Measurements from ENCODE around the gene GABRR2.

GABRR2 gene

DNA sequence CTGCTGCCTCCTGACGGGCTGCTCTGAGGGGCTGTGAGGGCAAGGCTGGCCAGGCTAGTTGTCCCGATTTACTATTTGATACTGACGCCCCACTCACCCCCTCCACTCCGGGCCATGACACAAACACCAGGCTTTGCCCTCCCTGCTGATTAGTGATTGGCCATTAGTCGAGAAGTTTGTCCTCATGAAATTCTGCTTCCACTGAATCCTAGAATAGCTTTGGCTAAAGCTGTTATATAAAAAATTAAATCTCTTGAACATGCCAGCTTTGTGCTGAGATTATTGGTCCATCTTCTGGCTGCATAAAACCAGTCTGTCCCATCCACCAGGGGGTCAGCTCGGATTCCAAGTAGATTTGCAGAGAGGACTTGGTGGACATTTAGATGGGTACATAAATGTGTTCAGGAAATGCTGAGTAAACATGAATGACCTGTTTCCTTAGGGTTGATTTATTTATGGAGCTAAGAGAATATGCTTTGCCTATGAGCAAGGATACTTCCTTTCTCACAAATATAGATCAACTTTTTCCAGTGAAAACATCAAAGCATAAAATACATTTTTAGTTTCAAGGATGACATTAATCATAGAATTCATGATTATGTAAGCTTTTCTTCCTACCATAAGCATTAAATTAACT, at the start of gene GABRR2:
Gene GABRR2 (minus strand): TSS at position 51 of the 637 bp plus-strand sequence. CDS start 134 bp downstream, outside the sequence.
- no peak for DNase-seq

DNA sequence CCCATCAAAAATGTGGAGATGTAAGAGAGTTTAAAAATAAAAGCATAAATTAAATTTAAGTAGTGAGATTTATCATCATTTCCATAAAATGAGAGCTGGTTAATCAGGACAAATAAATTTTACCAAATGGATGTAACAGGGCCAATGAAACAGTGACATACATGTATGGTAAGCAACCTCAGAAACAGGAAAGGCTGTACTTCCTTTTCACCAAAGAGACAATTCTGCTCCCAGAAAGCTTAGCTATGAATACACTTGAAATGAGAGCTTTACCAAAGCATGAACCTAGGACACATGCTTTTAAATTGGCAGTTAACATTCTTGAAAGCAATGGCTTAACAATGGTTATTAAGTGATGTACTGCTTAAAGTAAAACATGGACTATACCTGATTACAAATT, 49.5 kb upstream of the GABRR2 start:
- no peak for DNase-seq

DNA sequence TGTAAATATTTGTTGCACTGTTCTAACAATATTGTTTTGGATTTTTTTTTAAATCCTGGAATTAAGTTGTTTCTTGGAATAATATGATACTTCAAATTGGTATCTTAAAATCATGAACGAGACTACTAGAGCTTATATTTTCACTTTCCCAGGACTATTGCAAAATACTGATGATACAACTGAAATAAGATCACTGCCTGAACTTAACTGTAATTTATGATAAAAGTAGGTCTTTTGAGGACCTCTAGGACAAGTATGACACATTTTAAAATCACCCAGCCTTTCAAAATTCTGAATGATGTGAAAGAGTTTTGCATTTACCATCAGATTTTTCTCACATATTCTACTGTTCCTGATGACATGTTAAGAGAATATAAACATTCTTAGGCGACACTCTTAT, 46.1 kb upstream of the GABRR2 start:
- DNase-seq: no peak

DNA sequence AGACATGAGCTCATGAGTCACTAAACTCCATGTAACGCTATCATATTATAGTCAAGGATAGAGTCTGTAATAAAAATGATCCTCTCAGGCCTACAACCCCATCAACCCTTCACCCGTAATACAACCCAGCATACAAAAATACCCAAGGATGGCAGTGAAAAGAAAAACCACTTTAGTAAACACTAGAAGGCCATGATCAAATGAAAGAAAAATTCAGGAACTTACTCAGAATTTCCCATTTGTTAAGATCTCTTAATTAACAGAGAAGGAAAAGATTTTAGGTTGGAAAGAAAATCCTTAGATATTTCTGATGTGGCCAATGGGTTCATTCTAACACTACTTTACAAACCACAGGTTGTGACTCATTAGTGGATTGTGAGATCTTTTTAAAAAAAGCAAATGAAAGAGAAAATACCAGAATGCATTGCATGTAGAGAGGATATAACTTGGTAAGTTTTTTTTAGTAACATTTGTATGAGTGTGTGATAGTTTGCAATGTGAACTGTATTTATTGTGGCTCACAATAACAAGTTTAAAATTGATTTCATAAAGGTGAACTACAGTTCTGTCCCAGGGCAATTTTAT, 45.4 kb upstream of the GABRR2 start:
- no peak for DNase-seq

DNA sequence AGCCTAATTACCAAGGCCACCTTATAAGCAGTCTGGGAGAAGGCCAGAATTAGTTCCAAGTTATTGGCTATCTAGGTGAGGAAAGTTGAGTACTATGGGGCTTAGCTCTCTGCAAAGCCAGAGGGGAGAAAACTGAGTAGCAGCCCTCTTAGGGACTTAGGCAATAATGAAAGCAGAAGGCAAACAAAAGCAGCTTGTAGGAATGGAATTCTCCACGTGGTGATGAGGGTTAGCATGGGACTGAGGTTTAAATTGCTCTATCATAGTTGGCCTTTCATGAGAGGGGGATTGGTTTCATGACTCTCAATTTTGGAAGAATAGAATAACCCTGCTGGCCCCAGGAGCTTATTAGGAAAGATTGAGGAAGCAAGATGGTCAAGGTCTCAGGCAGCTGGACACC, 44.5 kb upstream of the GABRR2 start:
- no peak for DNase-seq

DNA sequence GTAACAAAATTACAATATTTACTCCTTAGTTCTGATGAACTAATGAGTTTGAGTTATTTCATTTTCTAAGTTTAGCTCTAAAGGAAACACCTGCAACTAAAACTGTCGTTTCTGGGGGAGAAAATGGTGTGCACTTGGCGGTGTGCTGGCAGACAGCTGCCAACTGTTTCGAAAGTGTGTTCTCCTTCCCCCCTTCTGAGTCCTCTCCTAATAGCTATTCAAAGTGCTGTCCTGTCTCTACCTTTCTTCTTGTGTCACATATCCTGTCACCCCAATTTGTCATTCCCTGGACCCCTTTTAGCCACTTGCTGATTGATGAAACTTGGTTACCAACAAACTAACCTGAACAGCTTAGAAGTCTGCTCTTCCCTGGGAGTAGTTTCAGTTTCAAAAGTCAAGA, 42.3 kb upstream of the GABRR2 start:
- no peak for DNase-seq

DNA sequence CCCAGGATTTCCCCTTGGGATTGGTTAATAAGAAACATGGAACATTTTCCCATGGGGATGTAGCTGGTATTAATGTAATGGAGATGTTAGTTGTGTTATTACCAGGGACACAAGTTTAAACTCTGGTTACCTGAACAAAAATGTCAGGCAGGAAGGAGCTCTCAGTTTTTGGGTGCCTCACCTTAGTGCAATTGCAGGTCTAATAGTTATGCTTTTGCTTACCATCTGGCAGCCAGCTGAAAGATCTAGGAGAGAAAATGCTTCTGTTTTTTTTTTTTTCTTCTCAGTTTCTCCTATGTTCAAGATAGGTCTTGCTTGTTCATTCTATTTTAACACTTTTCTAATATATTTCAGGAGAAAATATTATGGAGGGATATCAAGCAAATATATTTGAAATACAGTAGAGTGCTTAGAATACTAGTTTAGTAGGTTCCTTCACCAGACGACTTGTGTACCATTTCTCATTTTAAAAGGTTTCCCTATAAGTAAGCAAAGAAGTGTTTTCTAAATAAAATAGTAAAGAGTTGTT, 41.6 kb upstream of the GABRR2 start:
- no peak for DNase-seq

DNA sequence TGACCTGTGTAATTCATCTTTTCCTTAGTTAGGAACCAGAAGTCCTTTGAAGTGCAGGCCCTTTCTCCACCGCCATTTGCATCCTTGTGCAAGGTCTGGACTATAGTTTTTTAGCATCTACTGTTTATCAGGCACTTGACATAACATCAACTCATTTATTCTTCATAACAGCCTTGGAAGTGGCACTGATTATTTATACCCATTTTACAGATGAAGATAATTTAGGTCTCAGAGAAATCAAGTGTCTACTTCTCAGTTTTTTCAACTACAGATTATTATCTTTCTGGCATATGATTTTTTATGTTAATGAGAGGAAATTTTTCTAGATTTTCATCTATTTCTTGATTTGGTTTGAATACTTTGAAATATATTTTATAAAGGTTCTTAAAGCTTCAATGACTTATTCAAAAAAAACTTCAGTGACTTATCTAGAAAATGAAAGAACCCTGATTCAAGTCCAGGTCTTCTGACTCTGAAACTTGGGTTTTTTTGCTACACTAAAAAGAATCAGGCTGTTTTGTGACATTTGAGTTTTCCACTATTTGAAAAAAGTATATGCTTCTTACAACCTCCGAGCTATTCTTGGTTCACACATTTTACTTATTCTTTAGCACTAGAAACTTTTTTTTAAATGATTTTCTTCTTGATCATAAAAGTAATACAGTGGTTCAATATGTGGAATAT, 40.6 kb upstream of the GABRR2 start:
- DNase-seq: no peak

DNA sequence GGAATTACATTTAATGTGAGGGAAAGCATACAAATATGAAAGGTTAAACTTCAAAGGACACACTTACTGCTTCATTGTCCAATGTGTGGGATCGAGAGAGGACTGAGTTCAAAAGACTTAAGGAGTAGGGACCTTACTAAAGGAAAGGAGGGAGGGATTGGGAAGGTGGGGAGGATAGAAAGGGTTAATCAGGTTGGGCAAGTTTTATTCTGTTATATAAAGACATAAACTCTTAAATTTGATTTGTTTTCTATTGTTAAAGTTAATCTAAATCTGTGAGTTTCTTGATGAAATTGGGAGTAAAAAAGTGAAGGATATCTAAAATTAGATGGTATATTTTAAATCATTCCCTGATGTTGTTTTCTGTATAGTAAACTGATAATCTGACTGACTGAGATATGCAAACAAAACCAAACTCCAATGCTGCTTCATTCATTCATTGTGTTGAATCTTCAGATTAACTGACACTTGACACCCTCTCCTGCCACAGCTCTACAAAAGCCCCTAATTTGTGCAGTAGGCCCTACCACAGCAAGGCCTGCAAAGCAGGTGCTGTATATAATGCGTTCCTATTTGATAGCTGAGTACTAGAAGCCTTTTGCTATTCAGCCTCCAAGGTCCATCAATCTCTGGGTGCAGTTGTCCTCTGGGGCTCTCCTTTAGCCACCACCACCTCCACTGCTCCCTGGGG, 38.7 kb upstream of the GABRR2 start:
- peak; percentile 80 for DNase-seq

DNA sequence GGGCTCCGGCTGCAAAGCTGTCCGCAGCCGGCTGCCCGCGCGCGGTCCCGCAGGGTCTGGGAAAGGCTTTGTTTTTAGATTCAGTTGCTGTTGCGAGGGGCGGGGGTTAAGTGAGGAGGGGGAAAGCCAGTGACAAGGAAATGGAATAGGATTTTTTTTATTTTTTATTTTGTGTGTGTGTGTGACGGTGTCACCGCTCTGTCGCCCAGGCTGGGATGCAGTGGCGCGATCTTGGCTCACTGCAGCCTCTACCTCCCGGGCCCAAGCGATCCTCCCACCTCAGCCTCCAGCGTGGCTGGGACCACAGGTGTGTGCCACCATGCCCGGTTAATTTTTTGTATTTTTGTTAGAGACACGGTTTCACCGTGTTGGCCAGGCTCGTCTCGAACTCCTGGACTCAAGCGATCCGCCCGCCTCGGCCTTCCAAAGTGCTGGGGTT, 38.0 kb upstream of the GABRR2 start:
- DNase-seq: no peak

DNA sequence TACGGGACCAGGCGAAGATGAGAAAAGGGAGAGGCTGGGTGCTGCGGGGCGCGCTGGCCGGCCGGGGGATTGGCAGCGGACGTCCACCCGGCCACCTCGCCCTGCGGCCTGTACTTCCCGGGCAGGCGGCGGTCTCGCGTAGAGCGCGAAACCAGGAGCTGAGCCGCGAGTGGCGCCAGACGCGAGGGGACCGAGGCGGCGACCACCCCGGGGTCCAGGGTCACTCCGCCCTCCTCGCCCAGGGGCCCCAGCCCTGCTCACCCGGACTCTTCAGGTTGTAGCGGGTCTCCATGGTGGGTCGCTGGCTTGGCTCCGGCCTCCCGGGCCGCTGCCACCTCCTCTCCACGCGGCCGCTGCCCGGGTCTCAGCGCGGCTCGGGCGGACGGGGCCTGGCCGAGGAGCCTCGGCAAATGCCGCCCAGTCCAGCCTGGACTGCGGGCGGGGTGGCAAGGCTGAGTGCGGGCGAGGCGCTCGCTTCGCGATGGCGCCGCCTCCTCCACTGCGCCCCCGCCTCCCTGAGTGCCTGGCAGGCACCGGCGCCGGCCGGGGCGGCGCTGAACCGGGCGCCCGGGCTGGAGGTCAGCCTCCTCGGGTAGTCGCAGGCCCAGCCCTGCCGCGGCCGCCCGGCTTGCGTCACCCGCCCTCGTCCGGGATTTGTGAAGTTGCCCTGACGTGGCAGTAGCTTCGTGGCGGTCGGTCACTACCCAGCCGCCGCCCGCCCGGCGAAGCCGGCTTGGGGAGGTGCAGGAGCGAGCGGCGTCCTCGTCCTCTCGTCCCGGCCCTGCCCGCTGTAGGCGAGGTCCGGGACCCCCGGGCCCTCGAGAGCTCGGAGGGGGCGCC, 37.4 kb upstream of the GABRR2 start, which contains the start of gene UBE2J1:
Gene UBE2J1 (minus strand): TSS at position 445 of the 840 bp plus-strand sequence. CDS start 153 bp downstream, at position 292.
- peak; percentile 38 for DNase-seq

DNA sequence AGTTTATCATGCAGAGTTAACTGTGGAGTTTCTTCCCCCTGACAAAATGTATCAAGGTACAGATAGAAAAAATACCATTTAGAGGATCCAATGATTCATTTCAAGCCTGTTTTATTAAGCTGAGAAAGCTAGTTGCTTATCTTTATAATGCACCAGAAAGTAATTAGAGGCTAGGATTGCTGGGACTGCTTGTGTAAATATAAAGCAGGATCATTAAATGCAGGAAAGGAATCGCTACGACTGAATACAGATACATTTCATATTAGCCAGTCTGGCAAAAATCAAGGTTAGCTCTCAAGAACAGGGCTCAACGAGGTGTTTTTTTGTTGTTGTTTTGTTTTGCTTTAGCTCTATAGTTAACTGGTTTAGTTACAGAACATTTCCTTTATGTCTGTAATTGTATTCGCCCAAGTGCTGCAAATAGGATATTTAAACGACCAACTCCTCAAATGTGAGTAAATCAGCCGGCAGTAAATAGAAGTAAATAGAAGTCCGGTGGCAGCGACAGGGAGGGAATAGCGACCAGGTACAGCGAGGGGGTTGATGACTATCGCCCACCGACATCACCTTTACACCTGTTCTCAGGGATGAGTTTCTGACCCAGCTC, 36.7 kb upstream of the GABRR2 start:
- peak; percentile 45 for DNase-seq

DNA sequence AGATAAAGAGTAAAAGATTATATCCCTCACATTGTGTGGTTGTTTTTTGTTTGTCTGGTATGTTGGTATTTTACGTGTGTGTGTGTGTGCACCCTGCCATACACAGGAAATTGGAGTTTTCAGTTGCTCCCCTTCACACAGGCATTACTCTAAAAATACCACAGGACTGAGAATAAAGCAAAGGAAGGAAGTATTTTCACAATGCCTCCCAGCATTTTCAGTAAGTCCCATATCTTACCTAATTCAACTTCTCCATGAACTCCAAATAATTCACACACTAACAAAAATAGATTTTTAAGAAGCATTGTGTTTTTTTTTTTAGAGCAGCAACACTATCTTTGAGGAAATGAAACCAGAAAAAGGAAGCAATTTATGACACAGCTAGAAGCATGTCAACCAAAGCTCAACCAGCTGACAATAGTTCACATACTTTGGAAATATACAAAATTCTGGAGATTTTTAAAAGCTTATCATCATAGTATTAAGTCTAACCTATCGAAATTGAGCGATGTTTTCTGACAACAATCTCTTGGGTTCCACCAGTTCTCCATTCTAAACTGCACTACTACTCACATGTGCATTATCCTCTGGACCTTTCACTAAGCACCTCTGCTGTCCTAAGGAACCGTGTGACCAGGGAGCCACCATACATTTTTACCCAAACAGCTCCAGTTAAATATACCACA, 35.3 kb upstream of the GABRR2 start:
- no peak for DNase-seq

DNA sequence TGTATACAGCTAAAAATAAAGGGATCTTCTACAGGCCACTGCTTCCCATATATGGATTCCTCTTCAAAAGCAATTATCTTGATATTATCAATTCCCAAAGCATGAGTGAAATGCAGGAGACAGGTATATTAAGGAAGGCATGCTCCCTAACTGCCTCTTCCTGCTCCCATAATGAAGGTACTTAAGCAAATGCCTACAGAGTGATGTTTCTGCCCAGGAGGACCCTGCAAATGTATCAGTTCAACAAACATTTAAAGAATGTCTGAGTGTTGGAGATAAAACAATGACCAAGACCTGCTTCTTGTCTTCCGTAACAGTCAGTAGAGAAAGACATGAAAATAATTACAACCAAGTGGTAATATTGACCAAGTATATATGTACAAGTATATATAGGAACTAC, 33.3 kb upstream of the GABRR2 start:
- no peak for DNase-seq

DNA sequence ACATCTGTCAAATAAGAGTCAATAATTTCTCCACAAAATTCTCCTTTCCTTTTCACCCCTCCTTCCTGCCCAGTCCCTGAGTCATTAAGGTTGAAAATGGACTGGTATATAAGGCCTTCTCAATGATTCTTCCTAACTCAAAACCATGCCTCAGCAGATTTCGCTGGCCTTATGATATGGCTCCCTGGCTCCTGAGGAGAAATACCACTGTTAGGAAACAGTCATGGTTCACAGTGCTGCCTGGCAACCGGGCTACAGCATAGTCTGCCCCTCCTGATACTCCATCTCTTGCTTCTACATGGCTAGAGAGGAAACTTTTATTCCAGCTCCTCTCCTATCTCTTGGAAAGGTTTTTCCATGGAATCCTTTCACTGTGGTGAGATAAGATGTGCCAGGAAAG, 32.7 kb upstream of the GABRR2 start:
- no peak for DNase-seq

DNA sequence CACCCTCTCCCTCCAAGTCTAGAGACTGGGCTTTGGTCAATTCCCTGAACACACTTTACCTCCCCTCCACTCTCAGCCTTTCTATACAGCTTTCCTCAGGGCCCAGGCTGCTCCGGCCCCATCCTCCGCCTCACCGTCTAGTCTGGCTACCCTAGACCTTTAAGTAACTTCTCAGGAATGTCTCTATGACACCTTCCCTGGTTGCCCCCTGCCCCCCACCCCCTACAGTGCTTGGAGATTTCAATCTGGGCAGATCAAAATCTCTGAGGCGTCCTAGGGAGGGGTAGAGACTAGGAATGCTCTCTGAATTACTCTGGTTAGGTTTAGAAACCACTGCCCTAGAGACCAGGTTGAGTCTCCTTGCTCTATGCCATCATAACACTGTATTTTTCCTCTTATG, 31.3 kb upstream of the GABRR2 start:
- DNase-seq: no peak

DNA sequence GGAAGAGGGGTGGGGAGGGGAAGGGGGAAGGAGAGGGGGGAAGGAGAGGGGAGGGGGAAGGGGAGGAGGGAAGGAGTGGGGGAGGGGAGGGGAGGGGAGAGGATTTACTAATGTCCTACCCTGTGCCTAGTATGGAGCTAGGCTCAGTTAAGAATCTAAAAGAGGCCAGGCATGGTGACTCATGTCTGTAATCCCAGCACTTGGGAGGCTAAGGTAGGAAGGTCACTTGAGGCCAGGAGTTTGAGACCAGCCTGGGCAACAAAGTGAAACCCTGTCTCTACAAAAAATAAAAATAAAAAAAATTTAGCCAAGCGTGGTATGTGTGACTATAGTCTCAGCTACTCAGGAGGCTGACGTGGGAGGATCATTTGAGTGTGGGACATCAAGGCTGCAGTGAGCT, 24.5 kb upstream of the GABRR2 start:
- no peak for DNase-seq

DNA sequence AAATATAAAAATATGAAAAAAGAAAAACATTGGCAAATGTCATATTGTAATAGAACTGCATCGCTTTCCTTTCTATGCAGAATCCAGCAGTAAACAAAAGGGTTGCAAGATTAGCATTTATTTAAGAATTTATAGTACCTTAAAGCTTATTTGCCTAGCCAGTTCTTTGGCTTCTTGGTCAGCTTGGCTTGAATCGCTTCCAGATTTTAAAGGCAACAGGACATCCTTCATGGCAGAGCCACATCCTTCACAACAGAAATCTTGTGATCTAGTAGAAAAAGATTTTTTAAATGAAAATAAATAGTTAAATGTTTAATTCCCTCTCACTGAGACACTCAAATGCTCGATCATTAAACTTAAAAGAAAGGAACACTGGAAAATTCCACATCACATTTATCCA, 20.1 kb upstream of the GABRR2 start:
- no peak for DNase-seq

DNA sequence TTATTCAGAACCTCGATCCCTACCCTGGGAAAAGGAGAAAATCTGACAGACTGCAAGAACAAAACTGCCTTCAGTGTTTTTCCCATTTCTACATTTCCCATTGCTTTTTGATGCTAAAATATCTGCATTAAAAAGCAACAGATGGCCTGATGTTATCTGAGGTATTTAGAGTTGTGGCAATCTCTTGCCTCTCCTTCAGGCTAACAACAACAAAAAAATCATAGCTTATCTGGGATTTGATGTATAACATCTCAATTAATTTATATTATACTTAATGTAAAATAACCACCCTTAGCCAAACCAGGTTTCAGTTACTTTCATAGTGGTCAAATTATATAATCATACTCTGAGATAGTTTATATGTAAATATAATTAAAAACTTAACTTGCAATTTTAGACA, 15.8 kb upstream of the GABRR2 start:
- DNase-seq: no peak

DNA sequence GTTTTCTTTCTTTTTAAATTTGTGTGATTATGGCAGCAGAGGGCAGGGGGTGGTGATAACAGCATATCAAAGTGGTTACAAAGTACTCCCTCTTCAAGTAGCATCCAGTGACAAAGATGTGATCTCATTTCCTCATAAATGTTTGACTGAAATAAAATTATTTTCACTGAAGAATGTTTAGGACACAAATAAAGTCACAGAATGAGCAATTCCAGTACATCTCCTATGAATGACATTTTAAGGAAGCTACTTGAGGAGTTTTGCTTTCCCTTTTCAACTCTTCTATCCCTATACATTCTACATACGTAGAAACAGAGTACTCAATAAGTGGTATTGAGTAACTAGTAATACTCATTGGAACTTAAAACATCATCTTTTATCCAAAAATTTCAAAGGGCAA, 13.9 kb upstream of the GABRR2 start:
- DNase-seq: no peak

DNA sequence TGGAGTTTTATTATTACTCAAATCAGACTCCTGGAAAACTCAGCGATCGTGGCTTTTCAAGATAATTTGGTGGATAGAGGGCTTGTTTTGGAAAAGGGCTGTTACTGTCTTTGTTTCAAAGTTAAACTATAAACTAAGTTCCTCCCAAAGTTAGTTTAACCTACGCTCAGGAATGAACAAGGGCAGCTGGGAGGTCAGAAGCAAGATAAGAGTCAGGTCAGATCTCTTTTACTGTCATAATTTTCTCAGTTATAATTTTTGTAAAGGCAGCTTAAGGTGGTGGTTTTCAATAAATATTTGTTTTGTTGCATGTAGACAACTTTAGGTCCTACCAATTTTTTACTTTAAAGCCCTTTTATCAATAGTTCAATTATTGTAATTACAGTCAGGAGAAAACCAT, 9.2 kb upstream of the GABRR2 start:
- DNase-seq: no peak

Measured in NCI-H748 treated with DMSO at 0.1 percent for 48 hours (cell line).